Dendritic cell treated with granulocyte-macrophage colony-stimulating factor and Interleukin-4, amounts not matched to agents 40 ng/mL and 50 ng/mL, for 4 days (primary cell): ENCODE results near the gene PIK3C2B.
"Not testable (repeated sequence)": the region's sequence is repeated elsewhere in the genome, so short reads cannot be mapped to it uniquely, and the experiment has no call there.

Experiments
- H3K27ac Mint-ChIP-seq: one replicate; pipeline ENCODE4 v1.8.0; 2022; ENCODE audit warnings: mild to moderate bottlenecking, mixed read lengths
- H3K27me3 Mint-ChIP-seq: one replicate; pipeline ENCODE4 v1.8.0; 2022; ENCODE audit warnings: mild to moderate bottlenecking, mixed read lengths
- H3K36me3 Mint-ChIP-seq: one replicate; pipeline ENCODE4 v1.8.0; 2022; ENCODE audit warnings: low read depth, mixed read lengths
- H3K4me1 Mint-ChIP-seq: one replicate; pipeline ENCODE4 v1.8.0; 2022; ENCODE audit warnings: low read depth, mixed read lengths
- H3K4me3 Mint-ChIP-seq: one replicate; pipeline ENCODE4 v1.8.0; 2022; ENCODE audit warnings: mild to moderate bottlenecking, moderate library complexity, mixed read lengths
- H3K9me3 Mint-ChIP-seq: one replicate; pipeline ENCODE4 v1.8.0; 2022; ENCODE audit warnings: mixed read lengths
- intact Hi-C: fragments of 100-400 bp; cut with micrococcal nuclease; formaldehyde crosslinking; loops from one replicate; pipeline ENCODE4 v1.15.0; 2022

PIK3C2B gene

GRCh38 chr1:204494281-204495077 lies at the start of gene PIK3C2B:
Gene PIK3C2B (minus strand): TSS chr1:204494805. CDS start chr1:204469802, 25,003 bp downstream.
- Mint-ChIP-seq H3K27me3 (peaks cover 40% of the 10 kb centered on the region), H3K36me3 (peaks cover 6% of the 10 kb centered on the region), H3K4me3 (peak within 1 kb of the TSS; percentile 89), H3K4me1 (peaks cover 58% of the 10 kb centered on the region), H3K27ac (peak within 1 kb of the TSS; percentile 69), H3K9me3 (no peaks in the 10 kb centered on the region)
- intact Hi-C loops, result no loop called here

GRCh38 chr1:204544321-204544720 lies 49.7 kb upstream of the PIK3C2B start:
- Mint-ChIP-seq H3K36me3 (peaks cover 97% of the 10 kb centered on the region), H3K4me1 (peaks cover 7% of the 10 kb centered on the region), H3K9me3 (no peaks in the 10 kb centered on the region), H3K4me3 (no peak overlapping the region), H3K27me3 (no peaks in the 10 kb centered on the region), H3K27ac (no peak overlapping the region)
- intact Hi-C loops, result no loop called here

- Mint-ChIP-seq H3K36me3 (peaks cover 97% of the 10 kb centered on the region), H3K4me1 (peaks cover 7% of the 10 kb centered on the region), H3K27me3 (no peaks in the 10 kb centered on the region), H3K27ac (no peak overlapping the region), H3K9me3 (no peaks in the 10 kb centered on the region), H3K4me3 (no peak overlapping the region)
- intact Hi-C loops, result no loop called here
Measured at GRCh38 chr1:204541626-204542025, 47.0 kb upstream of the PIK3C2B start.

- Mint-ChIP-seq H3K4me3 (no peak overlapping the region), H3K9me3 (no peaks in the 10 kb centered on the region), H3K27me3 (no peaks in the 10 kb centered on the region), H3K27ac (no peak overlapping the region), H3K4me1 (peaks cover 16% of the 10 kb centered on the region), H3K36me3 (peaks cover 100% of the 10 kb centered on the region)
- intact Hi-C loops, result no loop called here
Measured at GRCh38 chr1:204532832-204533231, 38.2 kb upstream of the PIK3C2B start.

GRCh38 chr1:204530932-204531331 lies 36.3 kb upstream of the PIK3C2B start:
- H3K4me1 Mint-ChIP-seq, result peaks cover 16% of the 10 kb centered on the region
- intact Hi-C loops, result no loop called here

GRCh38 chr1:204529371-204529895 lies 34.8 kb upstream of the PIK3C2B start:
- intact Hi-C loops, result no loop called here
- peaks cover 16% of the 10 kb centered on the region for H3K4me1 Mint-ChIP-seq
- H3K9me3 Mint-ChIP-seq, result no peaks in the 10 kb centered on the region
- H3K4me3 Mint-ChIP-seq, result no peak overlapping the region
- H3K27me3 Mint-ChIP-seq, result no peaks in the 10 kb centered on the region
- H3K27ac Mint-ChIP-seq, result no peak overlapping the region
- peaks cover 98% of the 10 kb centered on the region for H3K36me3 Mint-ChIP-seq

More at GRCh38 chr1:204530932-204531331, 36.3 kb upstream of the PIK3C2B start:
- Mint-ChIP-seq H3K27ac (peak overlapping the region; percentile 27), H3K4me3 (no peak overlapping the region), H3K36me3 (peaks cover 100% of the 10 kb centered on the region), H3K27me3 (no peaks in the 10 kb centered on the region), H3K9me3 (no peaks in the 10 kb centered on the region)

- intact Hi-C loops, result no loop called here
- H3K36me3 Mint-ChIP-seq, result peaks cover 96% of the 10 kb centered on the region
Measured at GRCh38 chr1:204528677-204529076, 34.1 kb upstream of the PIK3C2B start.

GRCh38 chr1:204528241-204528640 lies 33.6 kb upstream of the PIK3C2B start:
- Mint-ChIP-seq H3K27ac (no peak overlapping the region), H3K36me3 (peaks cover 96% of the 10 kb centered on the region)
- intact Hi-C loops, result no loop called here

More at GRCh38 chr1:204528677-204529076, 34.1 kb upstream of the PIK3C2B start:
- Mint-ChIP-seq H3K27me3 (no peaks in the 10 kb centered on the region), H3K9me3 (peaks cover 6% of the 10 kb centered on the region), H3K4me1 (peaks cover 20% of the 10 kb centered on the region), H3K27ac (no peak overlapping the region), H3K4me3 (no peak overlapping the region)

GRCh38 chr1:204524986-204525385 lies 30.4 kb upstream of the PIK3C2B start:
- Mint-ChIP-seq H3K9me3 (peaks cover 10% of the 10 kb centered on the region), H3K4me3 (no peak overlapping the region), H3K4me1 (peaks cover 37% of the 10 kb centered on the region), H3K27ac (no peak overlapping the region), H3K36me3 (peaks cover 84% of the 10 kb centered on the region), H3K27me3 (no peaks in the 10 kb centered on the region)
- intact Hi-C loops, result no loop called here

More at GRCh38 chr1:204528241-204528640, 33.6 kb upstream of the PIK3C2B start:
- Mint-ChIP-seq H3K4me1 (peaks cover 21% of the 10 kb centered on the region), H3K27me3 (no peaks in the 10 kb centered on the region), H3K4me3 (no peak overlapping the region), H3K9me3 (peaks cover 10% of the 10 kb centered on the region)

GRCh38 chr1:204523605-204524215 lies 29.1 kb upstream of the PIK3C2B start:
- Mint-ChIP-seq H3K27me3 (no peaks in the 10 kb centered on the region), H3K9me3 (peaks cover 10% of the 10 kb centered on the region), H3K4me1 (peaks cover 47% of the 10 kb centered on the region), H3K4me3 (no peak overlapping the region), H3K27ac (peak overlapping the region; percentile 34), H3K36me3 (peaks cover 84% of the 10 kb centered on the region)
- intact Hi-C loops, result no loop called here

- Mint-ChIP-seq H3K36me3 (peaks cover 80% of the 10 kb centered on the region), H3K4me1 (peaks cover 56% of the 10 kb centered on the region)
- H3K4me3 Mint-ChIP-seq, H3K9me3 Mint-ChIP-seq, intact Hi-C loops, H3K27me3 Mint-ChIP-seq, H3K27ac Mint-ChIP-seq: not testable (repeated sequence)
Measured at GRCh38 chr1:204521941-204522521, 27.4 kb upstream of the PIK3C2B start.

- Mint-ChIP-seq H3K4me1 (peaks cover 56% of the 10 kb centered on the region), H3K27me3 (no peaks in the 10 kb centered on the region), H3K27ac (peak overlapping the region; percentile 24), H3K4me3 (no peak overlapping the region), H3K36me3 (peaks cover 71% of the 10 kb centered on the region), H3K9me3 (peaks cover 10% of the 10 kb centered on the region)
- intact Hi-C loops, result no loop called here
Measured at GRCh38 chr1:204520834-204521709, 26.5 kb upstream of the PIK3C2B start.

- intact Hi-C loops, H3K4me3 Mint-ChIP-seq, H3K9me3 Mint-ChIP-seq, H3K27me3 Mint-ChIP-seq, H3K27ac Mint-ChIP-seq: not testable (repeated sequence)
- H3K36me3 Mint-ChIP-seq, result peaks cover 37% of the 10 kb centered on the region
- peaks cover 70% of the 10 kb centered on the region for H3K4me1 Mint-ChIP-seq
Measured at GRCh38 chr1:204517382-204517781, 22.8 kb upstream of the PIK3C2B start.
